HEK293 (cell line): ENCODE results near the gene KCTD2.

ENCODE experiments used
- CTCF ChIA-PET: fragments of 350-600 bp; formaldehyde crosslinking; extraction: SDS; loops from one replicate; lab custom pipeline; 2021; ENCODE audit warnings: antibody characterized with exemption; lab: Yijun Ruan, JAX
- POLR2A ChIA-PET: fragments of 300-600 bp; formaldehyde crosslinking; extraction: SDS; loops from one replicate; lab custom pipeline; 2020; ENCODE audit warnings: antibody characterized with exemption, inconsistent platforms; lab: Yijun Ruan, JAX
- H3K27ac ChIP-seq: fragments of 200-500 bp; sonication (Bioruptor generic); 2 replicates; pipeline ENCODE4 v1.5.1; 2014; ENCODE audit warnings: low read depth, low read length, control low read depth, inconsistent platforms; ENCODE audit errors: extremely low read depth
- H3K36me3 ChIP-seq, 2 experiments: fragments of 200-500 bp in 1 of 2; sonication (Bioruptor generic) in 1 of 2; 1 replicate in 1 of 2; 2 replicates in 1 of 2; pipeline ENCODE4 v1.5.1; 2014 to 2017; ENCODE audit warnings: inconsistent platforms in 2 of 2, low read length in 2 of 2; ENCODE audit not compliant: control insufficient read depth in 2 of 2, insufficient read depth in 1 of 2
- H3K4me1 ChIP-seq: fragments of 200-500 bp; sonication (Bioruptor generic); 2 replicates; pipeline ENCODE4 v1.5.1; 2014; ENCODE audit warnings: mild to moderate bottlenecking, low read length, inconsistent platforms; ENCODE audit not compliant: control insufficient read depth, insufficient read depth
- H3K4me3 ChIP-seq: 2 replicates; pipeline ENCODE4 v1.5.1; 2011; ENCODE audit warnings: low read depth, mild to moderate bottlenecking, control low read depth, low read length, moderate library complexity
- H3K9me3 ChIP-seq: fragments of 200-500 bp; sonication (Bioruptor generic); 2 replicates; pipeline ENCODE4 v1.5.1; 2014; ENCODE audit warnings: low read depth, low read length, inconsistent platforms; ENCODE audit not compliant: control insufficient read depth, insufficient read depth
- HOXD13 ChIP-seq: sonication (generic); formaldehyde crosslinking; IDR thresholded peaks from 2 replicates; pipeline ENCODE4 v1.8.0; 2022; ENCODE audit warnings: missing genetic modification reagents, borderline replicate concordance
- ZFP41 ChIP-seq: fragments of 450-650 bp; formaldehyde crosslinking; IDR thresholded peaks from 2 replicates; pipeline ENCODE4 v1.5.1; 2016; ENCODE audit warnings: missing biosample characterization, missing genetic modification characterization, borderline replicate concordance
- ZNF114 ChIP-seq: fragments of 450-650 bp; formaldehyde crosslinking; IDR thresholded peaks from 2 replicates; pipeline ENCODE4 v1.5.0; 2017; ENCODE audit warnings: missing biosample characterization, missing genetic modification characterization
- ZNF146 ChIP-seq: fragments of 450-650 bp; formaldehyde crosslinking; IDR thresholded peaks from 2 replicates; pipeline ENCODE4 v1.5.1; 2016; ENCODE audit warnings: missing biosample characterization, missing genetic modification characterization
- ZNF175 ChIP-seq: fragments of 450-650 bp; formaldehyde crosslinking; IDR thresholded peaks from 2 replicates; pipeline ENCODE4 v1.5.1; 2016; ENCODE audit warnings: missing biosample characterization, missing genetic modification characterization
- ZNF18 ChIP-seq: fragments of 450-650 bp; formaldehyde crosslinking; IDR thresholded peaks from 2 replicates; pipeline ENCODE4 v1.5.1; 2016; ENCODE audit warnings: missing biosample characterization, missing genetic modification characterization
- ZNF19 ChIP-seq: fragments of 450-650 bp; formaldehyde crosslinking; IDR thresholded peaks from 2 replicates; pipeline ENCODE4; 2016; ENCODE audit warnings: missing biosample characterization, missing genetic modification characterization, low read depth
- ZNF24 ChIP-seq: fragments of 450-650 bp; formaldehyde crosslinking; IDR thresholded peaks from 2 replicates; pipeline ENCODE4 v1.5.1; 2016; ENCODE audit warnings: missing biosample characterization, missing genetic modification characterization
- ZNF26 ChIP-seq: fragments of 450-650 bp; formaldehyde crosslinking; IDR thresholded peaks from 2 replicates; pipeline ENCODE4 v1.5.1; 2016; ENCODE audit warnings: missing biosample characterization, missing genetic modification characterization
- ZNF266 ChIP-seq: fragments of 450-650 bp; formaldehyde crosslinking; IDR thresholded peaks from 2 replicates; pipeline ENCODE4 v1.5.1; 2016; ENCODE audit warnings: missing biosample characterization, missing genetic modification characterization, low read depth
- ZNF394 ChIP-seq: fragments of 450-650 bp; formaldehyde crosslinking; IDR thresholded peaks from 2 replicates; pipeline ENCODE4 v1.5.1; 2016; ENCODE audit warnings: missing biosample characterization, missing genetic modification characterization, mild to moderate bottlenecking, moderate library complexity, borderline replicate concordance
- ZNF549 ChIP-seq: fragments of 450-650 bp; IDR thresholded peaks from 2 replicates; pipeline ENCODE4 v1.5.1; 2018; ENCODE audit warnings: missing biosample characterization, missing genetic modification characterization, mild to moderate bottlenecking, inconsistent platforms, moderate library complexity
- ZNF561 ChIP-seq: fragments of 450-650 bp; IDR thresholded peaks from 2 replicates; pipeline ENCODE4 v1.5.1; 2018; ENCODE audit warnings: missing biosample characterization, missing genetic modification characterization, borderline replicate concordance
- ZNF629 ChIP-seq: fragments of 450-650 bp; formaldehyde crosslinking; IDR thresholded peaks from 2 replicates; pipeline ENCODE4 v1.5.1; 2017; ENCODE audit warnings: missing biosample characterization, missing genetic modification characterization
- ZNF660 ChIP-seq: fragments of 450-650 bp; IDR thresholded peaks from 2 replicates; pipeline ENCODE4 v1.5.1; 2018; ENCODE audit warnings: missing biosample characterization, mild to moderate bottlenecking, missing genetic modification characterization
- ZNF664 ChIP-seq: fragments of 450-650 bp; formaldehyde crosslinking; IDR thresholded peaks from 2 replicates; pipeline ENCODE4 v1.5.1; 2016; ENCODE audit warnings: missing biosample characterization, missing genetic modification characterization
- ZNF785 ChIP-seq: fragments of 450-650 bp; formaldehyde crosslinking; IDR thresholded peaks from 2 replicates; pipeline ENCODE4 v1.5.1; 2016; ENCODE audit warnings: missing biosample characterization, missing genetic modification characterization
- ZNF837 ChIP-seq: fragments of 450-650 bp; formaldehyde crosslinking; IDR thresholded peaks from 2 replicates; pipeline ENCODE4 v1.5.1; 2016; ENCODE audit warnings: missing biosample characterization, missing genetic modification characterization
- ZSCAN30 ChIP-seq: fragments of 450-650 bp; IDR thresholded peaks from 2 replicates; pipeline ENCODE4 v1.5.1; 2018; ENCODE audit warnings: missing biosample characterization, mild to moderate bottlenecking, missing genetic modification characterization, moderate library complexity
- TF ChIP-seq, protein P1 (sequence below): fragments of 450-650 bp; IDR thresholded peaks from 2 replicates; pipeline ENCODE4 v1.5.1; 2018; ENCODE audit warnings: missing biosample characterization, mild to moderate bottlenecking, missing genetic modification characterization
- TF ChIP-seq, protein P2 (sequence below): fragments of 450-650 bp; formaldehyde crosslinking; IDR thresholded peaks from 2 replicates; pipeline ENCODE4 v1.5.1; 2017; ENCODE audit warnings: missing biosample characterization, missing genetic modification characterization
- TF ChIP-seq, protein P3 (sequence below): fragments of 450-650 bp; formaldehyde crosslinking; IDR thresholded peaks from 2 replicates; pipeline ENCODE4 v1.5.1; 2016; ENCODE audit warnings: missing biosample characterization, missing genetic modification characterization

Gene KCTD2

GRCh38 chr17:75011401-75012095 is 35.5 kb upstream of the KCTD2 start (continued):
- TF ChIP-seq, protein P1, sequence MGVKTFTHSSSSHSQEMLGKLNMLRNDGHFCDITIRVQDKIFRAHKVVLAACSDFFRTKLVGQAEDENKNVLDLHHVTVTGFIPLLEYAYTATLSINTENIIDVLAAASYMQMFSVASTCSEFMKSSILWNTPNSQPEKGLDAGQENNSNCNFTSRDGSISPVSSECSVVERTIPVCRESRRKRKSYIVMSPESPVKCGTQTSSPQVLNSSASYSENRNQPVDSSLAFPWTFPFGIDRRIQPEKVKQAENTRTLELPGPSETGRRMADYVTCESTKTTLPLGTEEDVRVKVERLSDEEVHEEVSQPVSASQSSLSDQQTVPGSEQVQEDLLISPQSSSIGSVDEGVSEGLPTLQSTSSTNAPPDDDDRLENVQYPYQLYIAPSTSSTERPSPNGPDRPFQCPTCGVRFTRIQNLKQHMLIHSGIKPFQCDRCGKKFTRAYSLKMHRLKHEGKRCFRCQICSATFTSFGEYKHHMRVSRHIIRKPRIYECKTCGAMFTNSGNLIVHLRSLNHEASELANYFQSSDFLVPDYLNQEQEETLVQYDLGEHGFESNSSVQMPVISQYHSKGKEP (tag by site-specific recombination): peak; percentile 9; the same call in 1 of the 2 replicates
- TF ChIP-seq ZFP41 (tag by site-specific recombination) (no peak), ZNF549 (no peak), ZNF24 (tag by site-specific recombination) (no peak), ZNF175 (tag by site-specific recombination) (no peak), ZNF837 (no peak), ZNF18 (tag by site-specific recombination) (no peak), ZNF660 (tag by site-specific recombination) (no peak), ZNF114 (tag by site-specific recombination) (no peak), ZNF629 (tag by site-specific recombination) (no peak)
- TF ChIP-seq, protein P2, sequence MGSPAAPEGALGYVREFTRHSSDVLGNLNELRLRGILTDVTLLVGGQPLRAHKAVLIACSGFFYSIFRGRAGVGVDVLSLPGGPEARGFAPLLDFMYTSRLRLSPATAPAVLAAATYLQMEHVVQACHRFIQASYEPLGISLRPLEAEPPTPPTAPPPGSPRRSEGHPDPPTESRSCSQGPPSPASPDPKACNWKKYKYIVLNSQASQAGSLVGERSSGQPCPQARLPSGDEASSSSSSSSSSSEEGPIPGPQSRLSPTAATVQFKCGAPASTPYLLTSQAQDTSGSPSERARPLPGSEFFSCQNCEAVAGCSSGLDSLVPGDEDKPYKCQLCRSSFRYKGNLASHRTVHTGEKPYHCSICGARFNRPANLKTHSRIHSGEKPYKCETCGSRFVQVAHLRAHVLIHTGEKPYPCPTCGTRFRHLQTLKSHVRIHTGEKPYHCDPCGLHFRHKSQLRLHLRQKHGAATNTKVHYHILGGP (tag by site-specific recombination): no peak

DNA sequence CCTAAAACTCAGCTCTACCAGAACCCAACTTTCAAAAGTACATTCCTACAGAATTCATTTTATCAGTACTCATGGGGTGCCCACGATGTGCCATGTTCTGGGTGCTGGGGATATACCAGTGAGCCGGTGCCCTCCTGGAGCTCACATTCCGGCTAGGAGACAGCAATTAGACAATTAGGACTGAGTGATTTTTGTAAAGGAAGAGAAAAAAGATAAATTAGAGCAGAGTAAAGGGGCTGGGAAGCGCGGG is 35.0 kb upstream of the KCTD2 start:
- TF ChIP-seq ZNF561 (tag by site-specific recombination) (no peak), ZSCAN30 (tag by site-specific recombination) (no peak), ZNF146 (tag by site-specific recombination) (0 out of 2 replicates have a peak, but pooled peaks have one; percentile 2), HOXD13 (CRISPR knock-in tag) (no peak)
- peak overlapping the region; percentile 81 for H3K4me3 ChIP-seq
- H3K27ac ChIP-seq: peak overlapping the region; percentile 83
- H3K36me3 ChIP-seq: peaks cover 7 to 13% of the 10 kb centered on the region in 2 experiments; a peak in 2 of 3 replicates
- ChIA-PET POLR2A (interaction anchor here (0.6 to 3.7 kb wide), 25 partner anchors 8 to 394 kb away, joined by 3 to 46 read pairs (median 8); partner anchors contain the start of genes ATP5PD, CDR2L, FDXR and GRB2), CTCF (interaction anchor here (0.7 to 4.3 kb wide), 19 partner anchors 12 to 228 kb away, joined by 3 to 62 read pairs (median 8); partner anchors contain the start of genes CDR2L and NT5C)
- H3K9me3 ChIP-seq: no peaks in the 10 kb centered on the region
- peaks cover 26% of the 10 kb centered on the region for H3K4me1 ChIP-seq

DNA sequence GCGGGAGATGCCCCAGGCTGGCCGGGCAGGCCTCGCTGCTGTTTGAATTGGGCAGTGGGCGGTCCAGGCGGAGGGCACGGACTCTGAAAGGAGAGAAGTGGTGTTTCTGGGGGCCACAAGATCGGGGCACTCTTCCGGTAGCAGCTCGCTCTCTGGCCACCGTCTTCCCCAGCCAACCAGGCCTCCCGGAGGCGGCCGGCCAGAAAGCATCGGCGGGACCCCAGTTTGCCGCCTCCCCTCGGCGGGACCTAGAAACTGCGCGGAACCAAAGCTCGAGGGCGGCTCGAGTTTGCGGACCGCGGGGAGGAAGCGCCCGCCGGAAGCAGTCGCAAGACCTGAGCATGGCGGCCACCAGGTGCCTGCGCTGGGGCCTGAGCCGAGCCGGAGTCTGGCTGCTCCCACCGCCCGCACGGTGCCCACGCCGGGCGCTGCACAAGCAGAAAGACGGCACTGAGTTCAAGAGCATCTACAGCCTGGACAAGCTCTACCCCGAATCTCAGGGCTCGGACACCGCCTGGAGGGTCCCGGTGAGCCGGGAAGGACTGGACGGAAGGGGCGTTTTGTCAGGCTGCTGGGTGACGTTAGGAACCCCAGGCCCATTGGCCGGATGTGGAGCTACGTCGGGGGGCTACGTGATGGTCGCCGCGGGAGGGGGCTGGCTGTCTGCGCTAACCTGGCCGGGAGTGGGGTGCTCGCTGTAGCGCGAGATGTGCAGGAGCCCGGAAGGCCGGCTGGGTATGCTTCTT is 34.5 kb upstream of the KCTD2 start, which contains the start of gene MRPL58:
TSS of gene MRPL58 (plus strand) at position 325 of the 746 bp plus-strand sequence. CDS start at position 342, 17 bp downstream.
- H3K9me3 ChIP-seq: no peaks in the 10 kb centered on the region
- H3K36me3 ChIP-seq: peaks cover 12 to 17% of the 10 kb centered on the region in 2 experiments; a peak in 2 of 3 replicates
- peaks cover 26% of the 10 kb centered on the region for H3K4me1 ChIP-seq
- peak within 1 kb of the TSS; percentile 83 for H3K27ac ChIP-seq
- ChIA-PET POLR2A (interaction anchor here (0.6 to 3.7 kb wide), 34 partner anchors 9 to 716 kb away, joined by 3 to 46 read pairs (median 5); partner anchors contain the start of genes ATP5PD, CDR2L, FDXR and GRB2), CTCF (interaction anchor here (0.6 to 4.3 kb wide), 23 partner anchors 10 to 221 kb away, joined by 3 to 62 read pairs (median 4); partner anchors contain the start of genes CDR2L and NT5C)
- H3K4me3 ChIP-seq: peak within 1 kb of the TSS; percentile 81
- TF ChIP-seq, protein P3, sequence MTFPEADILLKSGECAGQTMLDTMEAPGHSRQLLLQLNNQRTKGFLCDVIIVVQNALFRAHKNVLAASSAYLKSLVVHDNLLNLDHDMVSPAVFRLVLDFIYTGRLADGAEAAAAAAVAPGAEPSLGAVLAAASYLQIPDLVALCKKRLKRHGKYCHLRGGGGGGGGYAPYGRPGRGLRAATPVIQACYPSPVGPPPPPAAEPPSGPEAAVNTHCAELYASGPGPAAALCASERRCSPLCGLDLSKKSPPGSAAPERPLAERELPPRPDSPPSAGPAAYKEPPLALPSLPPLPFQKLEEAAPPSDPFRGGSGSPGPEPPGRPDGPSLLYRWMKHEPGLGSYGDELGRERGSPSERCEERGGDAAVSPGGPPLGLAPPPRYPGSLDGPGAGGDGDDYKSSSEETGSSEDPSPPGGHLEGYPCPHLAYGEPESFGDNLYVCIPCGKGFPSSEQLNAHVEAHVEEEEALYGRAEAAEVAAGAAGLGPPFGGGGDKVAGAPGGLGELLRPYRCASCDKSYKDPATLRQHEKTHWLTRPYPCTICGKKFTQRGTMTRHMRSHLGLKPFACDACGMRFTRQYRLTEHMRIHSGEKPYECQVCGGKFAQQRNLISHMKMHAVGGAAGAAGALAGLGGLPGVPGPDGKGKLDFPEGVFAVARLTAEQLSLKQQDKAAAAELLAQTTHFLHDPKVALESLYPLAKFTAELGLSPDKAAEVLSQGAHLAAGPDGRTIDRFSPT (tag by site-specific recombination): peak; percentile 89; the same call in 1 of the 2 replicates
- TF ChIP-seq ZNF785 (tag by site-specific recombination) (peak; percentile 75; the same call in 1 of the 2 replicates), ZNF266 (tag by site-specific recombination) (no peak), ZNF561 (tag by site-specific recombination) (peak; percentile 80), ZNF394 (tag by site-specific recombination) (peak; percentile 49; the same call in 1 of the 2 replicates), ZNF629 (tag by site-specific recombination) (peak; percentile 80), ZNF19 (tag by site-specific recombination) (no peak), ZNF26 (tag by site-specific recombination) (no peak), ZNF664 (tag by site-specific recombination) (no peak)
